HepG2 (cell line): Measurements from ENCODE around the gene MRPL9. TPM values are rescaled to one million over a fixed set of nuclear protein-coding genes. Genes with fewer than 3 reads are reported as not detected.

Experiments
- JARID2 ChIP-seq: sonication (generic); formaldehyde crosslinking; IDR thresholded peaks from 2 replicates; pipeline ENCODE4 v1.8.1; 2023; ENCODE audit warnings: missing genetic modification reagents, inconsistent platforms; ENCODE audit not compliant: insufficient replicate concordance
- MTA3 ChIP-seq: sonication (generic); formaldehyde crosslinking; IDR thresholded peaks from 2 replicates; pipeline ENCODE4 v1.4.0; 2020; ENCODE audit warnings: missing genetic modification reagents
- NRL ChIP-seq: sonication (generic); formaldehyde crosslinking; IDR thresholded peaks from 2 replicates; pipeline ENCODE4 v1.5.0; 2020; ENCODE audit warnings: missing genetic modification reagents, mild to moderate bottlenecking, moderate library complexity, borderline replicate concordance
- RFX5 ChIP-seq: IDR thresholded peaks from 2 replicates; pipeline ENCODE4 v1.6.1; 2011; ENCODE audit warnings: low read depth, low read length, improper control_type of control experiment
- SOX6 ChIP-seq, 2 experiments: fragments of 450-650 bp in 1 of 2; sonication (generic) in 1 of 2; formaldehyde crosslinking in 1 of 2; IDR thresholded peaks; 2 replicates each; pipeline versions ENCODE4 v1.4.0 to v1.6.1; 2017 to 2020; ENCODE audit warnings: antibody characterized with exemption in 1 of 2, mild to moderate bottlenecking in 1 of 2, missing genetic modification reagents in 1 of 2
- ZBTB14 ChIP-seq: sonication (generic); formaldehyde crosslinking; IDR thresholded peaks from 2 replicates; pipeline ENCODE4 v1.4.0; 2020; ENCODE audit warnings: missing genetic modification reagents
- ZBTB44 ChIP-seq: sonication (generic); formaldehyde crosslinking; IDR thresholded peaks from 2 replicates; pipeline ENCODE4 v1.4.0; 2020; ENCODE audit warnings: missing genetic modification reagents
- ZNF280B ChIP-seq: sonication (generic); formaldehyde crosslinking; IDR thresholded peaks from 2 replicates; pipeline ENCODE4 v1.5.0; 2020; ENCODE audit warnings: missing genetic modification reagents, mild to moderate bottlenecking, borderline replicate concordance
- ZNF512B ChIP-seq: sonication (generic); formaldehyde crosslinking; IDR thresholded peaks from 2 replicates; pipeline ENCODE4 v1.5.1; 2020; ENCODE audit warnings: missing genetic modification reagents, mild to moderate bottlenecking, borderline replicate concordance
- ZNF687 ChIP-seq: sonication (generic); formaldehyde crosslinking; IDR thresholded peaks from 2 replicates; pipeline ENCODE4 v1.5.1; 2020; ENCODE audit warnings: mild to moderate bottlenecking, missing genetic modification reagents, moderate library complexity
- polyA plus RNA-seq, 8 experiments: library from polyadenylated mRNA; depleted of rRNA in 3 of 8; stranded (reverse) in 7 of 8; unstranded in 1 of 8; fragments of >200 nt; fragmentation: Illumina TruSeq in 4 of 8; extraction: Trizol in 4 of 8; gene quantifications; 2 replicates each; pipeline versions ENCODE4 v1.2.1 to v1.2.3, GENCODE V29; 2011 to 2016; ENCODE audit warnings: low read depth in 4 of 8, missing spikeins in 1 of 8, mixed read lengths in 1 of 8; ENCODE audit not compliant: insufficient read depth in 1 of 8
- total RNA-seq, 5 experiments: library from RNA; depleted of rRNA; stranded (reverse); fragments of >200 nt; fragmentation: Illumina TruSeq; extraction: Trizol; gene quantifications; 2 replicates each; pipeline ENCODE4 v1.2.3, GENCODE V29; 2016; ENCODE audit warnings: low read depth in 1 of 5

Gene MRPL9
- total and polyA plus RNA-seq, 2 of the 13 experiments (the other 11 are each of a cell fraction or from before 2014, with no cell fraction given), result 72.1 to 107 TPM

- TF ChIP-seq ZNF512B (no peak), MTA3 (CRISPR knock-in tag) (no peak), ZBTB44 (no peak), ZNF280B (no peak), ZBTB14 (CRISPR knock-in tag) (no peak), ZNF687 (CRISPR knock-in tag) (peak; percentile 35; the same call in 1 of the 2 replicates), SOX6 (IDR thresholded peaks at IDR 0.05) (no peak), SOX6 (CRISPR knock-in tag; IDR thresholded peaks at IDR 0.05) (peak; percentile 82), RFX5 (no peak), JARID2 (CRISPR knock-in tag) (no peak), NRL (CRISPR knock-in tag) (no peak)
- TF ChIP-seq, all 625 proteins: peak for 29
Measured at GRCh38 chr1:151729157-151729965, 33.9 kb downstream of the MRPL9 start (continued).
